ENCODE measurements around the gene PRRC1. TPM values are rescaled to one million over a fixed set of nuclear protein-coding genes. Genes with fewer than 3 reads are reported as not detected.

The PRRC1 gene
- 10 to 100 TPM; 30.1 to 61.8 (median 45.5) TPM for total RNA-seq

GRCh38 chr5:127517480-127518318 lies at the start of gene PRRC1:
TSS of gene PRRC1 (plus strand) at chr5:127517640. CDS start at chr5:127523480, 5,840 bp downstream.
- Histone ChIP-seq H3K4me1 (peaks cover 10 to 23% (median 14%) of the 10 kb centered on the region in 4 donors), H3K4me3 (peak within 1 kb of the TSS; percentile 78 to 99 (median 92)), H3K9me3 (peaks cover 0 to 7% (median 0%) of the 10 kb centered on the region in 4 donors), H3K36me3 (peaks cover 0 to 5% (median 0%) of the 10 kb centered on the region in 4 donors), H3K27me3 (no peaks in the 10 kb centered on the region), H3K27ac (peak within 1 kb of the TSS; percentile 71 to 89 (median 85))
- ATAC-seq (ENCODE audit: low FRiP score in 2 of 2) (peak; percentile 95 to 98), DNase-seq (peak; percentile 86 to 96)
- 0% methylated on average over 40 of the region's 80 CpGs; no CpG with 5 or more reads in 1 of the 2 donors for WGBS, 2 donors
- TF ChIP-seq EP300 (IDR thresholded peaks at IDR 0.05) (no peak), POLR2AphosphoS5 (IDR thresholded peaks at IDR 0.05) (peak; percentile 81 to 84), POLR2A (IDR thresholded peaks at IDR 0.05) (peak in 3 of 4 donors; percentile 51 to 83 (median 57))
- TF ChIP-seq, protein P1, sequence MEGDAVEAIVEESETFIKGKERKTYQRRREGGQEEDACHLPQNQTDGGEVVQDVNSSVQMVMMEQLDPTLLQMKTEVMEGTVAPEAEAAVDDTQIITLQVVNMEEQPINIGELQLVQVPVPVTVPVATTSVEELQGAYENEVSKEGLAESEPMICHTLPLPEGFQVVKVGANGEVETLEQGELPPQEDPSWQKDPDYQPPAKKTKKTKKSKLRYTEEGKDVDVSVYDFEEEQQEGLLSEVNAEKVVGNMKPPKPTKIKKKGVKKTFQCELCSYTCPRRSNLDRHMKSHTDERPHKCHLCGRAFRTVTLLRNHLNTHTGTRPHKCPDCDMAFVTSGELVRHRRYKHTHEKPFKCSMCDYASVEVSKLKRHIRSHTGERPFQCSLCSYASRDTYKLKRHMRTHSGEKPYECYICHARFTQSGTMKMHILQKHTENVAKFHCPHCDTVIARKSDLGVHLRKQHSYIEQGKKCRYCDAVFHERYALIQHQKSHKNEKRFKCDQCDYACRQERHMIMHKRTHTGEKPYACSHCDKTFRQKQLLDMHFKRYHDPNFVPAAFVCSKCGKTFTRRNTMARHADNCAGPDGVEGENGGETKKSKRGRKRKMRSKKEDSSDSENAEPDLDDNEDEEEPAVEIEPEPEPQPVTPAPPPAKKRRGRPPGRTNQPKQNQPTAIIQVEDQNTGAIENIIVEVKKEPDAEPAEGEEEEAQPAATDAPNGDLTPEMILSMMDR (IDR thresholded peaks at IDR 0.05): peak in 1 of 6 experiments; percentile 11

DNA sequence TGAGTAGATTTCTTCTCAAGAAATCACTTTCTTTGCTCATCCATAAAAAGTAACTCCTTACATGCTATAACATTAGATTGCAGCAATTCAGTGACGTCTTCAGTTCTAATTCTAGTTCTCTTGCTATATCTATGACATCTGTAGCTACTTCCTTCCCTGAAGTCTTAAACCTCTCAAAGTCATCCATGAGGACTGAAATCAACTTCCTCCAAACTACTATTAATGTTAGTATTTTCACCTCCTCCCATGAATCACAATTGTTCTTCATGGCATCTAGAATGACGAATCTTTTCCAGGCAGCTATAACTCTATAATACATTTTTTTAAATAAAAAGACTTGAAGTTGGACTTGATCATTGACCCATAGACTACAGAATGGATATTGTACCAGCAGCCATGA lies 46.2 kb upstream of the PRRC1 start:
- H3K27ac ChIP-seq: no peak overlapping the region
- H3K27me3 ChIP-seq: no peaks in the 10 kb centered on the region
- TF ChIP-seq POLR2A (IDR thresholded peaks at IDR 0.05) (no peak), POLR2AphosphoS5 (IDR thresholded peaks at IDR 0.05) (no peak), EP300 (IDR thresholded peaks at IDR 0.05) (no peak)
- TF ChIP-seq, protein P1 (IDR thresholded peaks at IDR 0.05): no peak
- 48% methylated on average over 2 of the region's 2 CpGs for WGBS, 2 donors
- H3K9me3 ChIP-seq: no peaks in the 10 kb centered on the region
- H3K4me1 ChIP-seq: no peaks in the 10 kb centered on the region
- ATAC-seq (ENCODE audit: low FRiP score in 2 of 2) (no peak), DNase-seq (no peak)
- H3K4me3 ChIP-seq: no peak overlapping the region
- H3K36me3 ChIP-seq: no peaks in the 10 kb centered on the region

GRCh38 chr5:127472700-127473099 lies 44.7 kb upstream of the PRRC1 start:
- DNase-seq (no peak), ATAC-seq (ENCODE audit: low FRiP score in 2 of 2) (no peak)
- 92 to 96% methylated on average over 3 of the region's 3 CpGs for WGBS, 2 donors
- Histone ChIP-seq H3K36me3 (no peaks in the 10 kb centered on the region), H3K27me3 (no peaks in the 10 kb centered on the region), H3K27ac (no peak overlapping the region), H3K4me3 (no peak overlapping the region), H3K9me3 (no peaks in the 10 kb centered on the region), H3K4me1 (no peaks in the 10 kb centered on the region)
- no peak for TF ChIP-seq EP300 (IDR thresholded peaks at IDR 0.05)
- no peak for TF ChIP-seq POLR2A (IDR thresholded peaks at IDR 0.05)
- TF ChIP-seq POLR2AphosphoS5 (IDR thresholded peaks at IDR 0.05): no peak
- TF ChIP-seq, protein P1 (IDR thresholded peaks at IDR 0.05): no peak

- no peaks in the 10 kb centered on the region for H3K36me3 ChIP-seq
- DNase-seq: no peak
- H3K4me1 ChIP-seq: no peaks in the 10 kb centered on the region
- ATAC-seq (ENCODE audit: low FRiP score in 2 of 2): no peak
- H3K4me3 ChIP-seq: no peak overlapping the region
- 77 to 81% methylated on average over 4 of the region's 4 CpGs for WGBS, 2 donors
- H3K9me3 ChIP-seq: no peaks in the 10 kb centered on the region
- H3K27ac ChIP-seq: no peak overlapping the region
- TF ChIP-seq POLR2AphosphoS5 (IDR thresholded peaks at IDR 0.05) (no peak), POLR2A (IDR thresholded peaks at IDR 0.05) (no peak), EP300 (IDR thresholded peaks at IDR 0.05) (no peak)
- TF ChIP-seq, protein P1 (IDR thresholded peaks at IDR 0.05): no peak
- H3K27me3 ChIP-seq: no peaks in the 10 kb centered on the region
These were observed 31.0 kb upstream of the PRRC1 start for GRCh38 chr5:127486471-127486870.
